Left ventricle myocardium inferior (tissue), 1 donor: ENCODE measurements around the gene PREPL. TPM values are rescaled to one million over a fixed set of nuclear protein-coding genes. Genes with fewer than 3 reads are reported as not detected.

Experiments
- DNase-seq: peaks from one replicate; pipeline ENCODE4 v3.0.0-alpha.2; 2020
- H3K27ac ChIP-seq: fragments of 200-600 bp; replicated peaks from 2 replicates; pipeline ENCODE4 v1.8.0; 2021
- H3K27me3 ChIP-seq: fragments of 200-600 bp; 2 replicates; pipeline ENCODE4 v1.8.0; 2021; ENCODE audit warnings: low read depth
- H3K36me3 ChIP-seq: fragments of 200-600 bp; 2 replicates; pipeline ENCODE4 v1.8.0; 2021
- H3K4me1 ChIP-seq: fragments of 200-600 bp; 2 replicates; pipeline ENCODE4 v1.8.0; 2021
- H3K4me3 ChIP-seq: fragments of 200-600 bp; 2 replicates; pipeline ENCODE4 v1.8.0; 2021; ENCODE audit warnings: mild to moderate bottlenecking, moderate library complexity
- H3K9me3 ChIP-seq: fragments of 200-600 bp; replicated peaks from 2 replicates; pipeline ENCODE4 v1.8.0; 2021
- intact Hi-C: fragments of 100-400 bp; cut with micrococcal nuclease; formaldehyde crosslinking; loops from one replicate; pipeline ENCODE4 v1.11.0; 2022
- total RNA-seq: library from RNA; stranded (reverse); fragmentation: NEBNext Ultra II Directional; extraction: Animal tissue kit (Norgen Biotek cat#: 25700); gene quantifications from one replicate; pipeline ENCODE4 v1.2.1, GENCODE V29; 2021
- TF ChIP-seq, protein P1 (sequence below): fragments of 200-600 bp; IDR thresholded peaks from 2 replicates; pipeline ENCODE4 v1.8.0; 2021; ENCODE audit warnings: antibody characterized with exemption, mild to moderate bottlenecking, borderline replicate concordance
- donor health status: DM: no; HTN: yes; CAD: no; lungs with severe emphysema.

The PREPL gene
- total RNA-seq, 1 donor from 2014 or later: 86.1 TPM

DNA sequence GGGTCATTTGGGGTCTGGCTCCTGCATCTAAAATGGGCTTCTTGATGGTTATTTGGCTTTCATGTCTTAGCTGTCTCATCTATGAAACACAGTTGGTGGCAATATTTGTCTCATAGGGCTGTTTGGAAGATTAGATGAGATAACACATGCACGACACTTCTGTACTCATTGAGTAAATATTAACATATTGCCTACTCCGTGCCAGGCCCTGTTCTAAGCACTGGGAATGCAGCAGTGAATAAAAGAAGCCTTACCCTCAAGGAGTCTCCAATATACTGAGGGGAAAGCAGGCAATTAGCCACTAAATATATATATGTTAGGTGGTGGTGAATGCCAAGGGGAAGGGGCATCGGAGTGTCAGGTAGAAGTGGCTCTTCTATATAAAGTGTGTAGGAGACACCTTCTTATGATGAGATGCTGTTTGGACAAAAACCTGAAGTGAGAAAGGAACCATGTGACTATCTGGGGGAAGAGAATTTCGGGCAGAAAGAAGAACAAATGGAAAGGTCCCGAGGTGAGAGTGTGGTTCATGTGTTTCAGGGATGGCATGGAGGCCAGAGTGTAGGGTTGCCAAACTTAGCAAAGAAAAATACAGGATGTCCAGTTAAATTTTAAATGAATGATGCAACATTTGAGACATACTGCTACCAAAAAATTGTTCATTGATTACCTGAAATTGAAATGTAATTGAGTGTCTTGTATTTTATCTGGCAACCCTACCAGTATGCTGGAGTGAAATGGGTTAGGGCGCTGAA, 74.2 kb downstream of the PREPL start:
- intact Hi-C loops: no loop called here
- Histone ChIP-seq H3K4me1 (peaks cover 5% of the 10 kb centered on the region), H3K27ac (no peak overlapping the region), H3K27me3 (no peaks in the 10 kb centered on the region), H3K36me3 (no peaks in the 10 kb centered on the region), H3K9me3 (no peaks in the 10 kb centered on the region), H3K4me3 (no peak overlapping the region)
- TF ChIP-seq, protein P1, sequence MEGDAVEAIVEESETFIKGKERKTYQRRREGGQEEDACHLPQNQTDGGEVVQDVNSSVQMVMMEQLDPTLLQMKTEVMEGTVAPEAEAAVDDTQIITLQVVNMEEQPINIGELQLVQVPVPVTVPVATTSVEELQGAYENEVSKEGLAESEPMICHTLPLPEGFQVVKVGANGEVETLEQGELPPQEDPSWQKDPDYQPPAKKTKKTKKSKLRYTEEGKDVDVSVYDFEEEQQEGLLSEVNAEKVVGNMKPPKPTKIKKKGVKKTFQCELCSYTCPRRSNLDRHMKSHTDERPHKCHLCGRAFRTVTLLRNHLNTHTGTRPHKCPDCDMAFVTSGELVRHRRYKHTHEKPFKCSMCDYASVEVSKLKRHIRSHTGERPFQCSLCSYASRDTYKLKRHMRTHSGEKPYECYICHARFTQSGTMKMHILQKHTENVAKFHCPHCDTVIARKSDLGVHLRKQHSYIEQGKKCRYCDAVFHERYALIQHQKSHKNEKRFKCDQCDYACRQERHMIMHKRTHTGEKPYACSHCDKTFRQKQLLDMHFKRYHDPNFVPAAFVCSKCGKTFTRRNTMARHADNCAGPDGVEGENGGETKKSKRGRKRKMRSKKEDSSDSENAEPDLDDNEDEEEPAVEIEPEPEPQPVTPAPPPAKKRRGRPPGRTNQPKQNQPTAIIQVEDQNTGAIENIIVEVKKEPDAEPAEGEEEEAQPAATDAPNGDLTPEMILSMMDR: no peak
- DNase-seq: no peak

- H3K9me3 ChIP-seq: no peaks in the 10 kb centered on the region
- DNase-seq: no peak
- TF ChIP-seq, protein P1: no peak
- intact Hi-C loops: no loop called here
- no peak overlapping the region for H3K27ac ChIP-seq
- no peaks in the 10 kb centered on the region for H3K27me3 ChIP-seq
- no peak overlapping the region for H3K4me3 ChIP-seq
- no peaks in the 10 kb centered on the region for H3K4me1 ChIP-seq
- no peaks in the 10 kb centered on the region for H3K36me3 ChIP-seq
Measured at GRCh38 chr2:44286119-44286883, 75.0 kb downstream of the PREPL start.

DNA sequence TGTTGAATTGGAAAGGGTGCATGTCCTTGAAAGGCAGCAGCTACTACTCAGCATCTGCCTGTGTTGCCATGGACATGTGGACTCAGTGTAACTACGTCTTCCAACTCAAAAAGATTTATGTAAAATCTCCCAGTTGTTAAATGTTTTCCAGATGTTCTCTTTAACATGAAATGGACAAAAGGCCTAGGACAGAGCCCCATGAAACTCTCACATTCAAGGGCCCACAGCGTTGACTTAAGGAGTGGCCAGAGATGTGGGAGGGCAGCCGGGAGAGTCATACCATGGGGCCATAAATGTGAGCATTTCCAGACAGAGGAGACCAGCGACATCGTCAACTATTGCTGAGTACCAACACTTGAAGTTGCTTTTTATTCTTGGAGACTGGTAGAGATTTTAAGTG, 76.1 kb downstream of the PREPL start:
- Histone ChIP-seq H3K4me1 (no peaks in the 10 kb centered on the region), H3K27me3 (no peaks in the 10 kb centered on the region), H3K4me3 (no peak overlapping the region), H3K27ac (no peak overlapping the region), H3K36me3 (no peaks in the 10 kb centered on the region), H3K9me3 (no peaks in the 10 kb centered on the region)
- TF ChIP-seq, protein P1: no peak
- no peak for DNase-seq
- intact Hi-C loops: no loop called here

- Histone ChIP-seq H3K27ac (no peak overlapping the region), H3K4me3 (no peak overlapping the region), H3K36me3 (no peaks in the 10 kb centered on the region), H3K9me3 (no peaks in the 10 kb centered on the region), H3K4me1 (no peaks in the 10 kb centered on the region), H3K27me3 (no peaks in the 10 kb centered on the region)
- no peak for DNase-seq
- TF ChIP-seq, protein P1: no peak
- intact Hi-C loops: no loop called here
Measured at GRCh38 chr2:44283116-44283666, 78.1 kb downstream of the PREPL start.

- intact Hi-C loops: no loop called here
- H3K4me1 ChIP-seq: no peaks in the 10 kb centered on the region
- H3K27me3 ChIP-seq: no peaks in the 10 kb centered on the region
- no peak overlapping the region for H3K27ac ChIP-seq
- TF ChIP-seq, protein P1: no peak
- DNase-seq: no peak
- H3K9me3 ChIP-seq: no peaks in the 10 kb centered on the region
- H3K4me3 ChIP-seq: no peak overlapping the region
- no peaks in the 10 kb centered on the region for H3K36me3 ChIP-seq
Measured at GRCh38 chr2:44280869-44281268, 80.4 kb downstream of the PREPL start.
